GM18526 (cell line): Measurements from ENCODE around the gene MT1H.

Source experiments
- POLR2A ChIP-seq: IDR thresholded peaks from 3 replicates; pipeline ENCODE4 v1.6.1; 2011; ENCODE audit not compliant: insufficient read length; ENCODE audit errors: extremely low read depth

Gene MT1H

DNA sequence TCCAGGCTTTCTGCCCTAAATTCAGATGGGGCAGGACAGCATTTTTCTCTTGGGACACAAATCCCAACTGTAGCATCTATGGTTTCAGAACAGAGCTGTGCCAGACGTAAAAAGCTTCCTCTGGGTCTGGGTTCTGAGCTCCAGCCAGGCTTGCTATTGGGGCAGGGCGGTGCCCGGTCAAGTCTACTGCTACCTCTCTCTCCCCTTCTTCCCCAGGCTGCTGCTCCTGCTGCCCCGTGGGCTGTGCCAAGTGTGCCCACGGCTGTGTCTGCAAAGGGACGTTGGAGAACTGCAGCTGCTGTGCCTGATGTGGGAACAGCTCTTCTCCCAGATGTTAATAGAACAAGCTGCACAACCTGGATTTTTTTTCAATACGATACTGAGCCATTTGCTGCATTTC is 36.1 kb upstream of the MT1H start:
- TF ChIP-seq POLR2A: no peak

- TF ChIP-seq POLR2A: no peak
Measured at GRCh38 chr16:56634715-56635440, 34.7 kb upstream of the MT1H start.

DNA sequence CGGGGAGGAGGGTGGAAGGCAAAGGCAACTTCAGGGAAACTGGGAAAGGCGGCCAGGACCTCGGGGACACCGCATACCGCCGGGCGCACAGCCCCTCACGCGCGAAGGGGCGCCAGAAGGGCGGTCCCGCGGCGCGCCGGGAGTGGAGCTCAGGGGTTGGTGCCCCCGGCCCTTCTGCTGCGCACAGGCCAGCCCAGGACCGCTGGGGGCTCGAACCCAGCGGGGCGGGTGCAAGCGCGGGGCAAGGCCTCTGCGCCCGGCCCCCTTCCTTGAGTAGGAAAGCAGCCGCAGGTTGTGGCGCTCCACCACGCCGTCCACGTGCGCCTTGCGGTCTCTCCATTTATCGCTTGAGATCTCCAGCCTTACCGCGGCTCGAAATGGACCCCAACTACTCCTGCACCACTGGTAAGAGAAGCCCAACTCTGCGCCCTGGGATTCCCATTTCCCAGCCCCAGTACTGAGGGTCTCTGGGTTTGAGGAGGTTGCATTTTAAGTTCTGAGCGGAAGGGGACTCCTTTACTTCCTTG is 34.1 kb upstream of the MT1H start:
- no peak for TF ChIP-seq POLR2A

DNA sequence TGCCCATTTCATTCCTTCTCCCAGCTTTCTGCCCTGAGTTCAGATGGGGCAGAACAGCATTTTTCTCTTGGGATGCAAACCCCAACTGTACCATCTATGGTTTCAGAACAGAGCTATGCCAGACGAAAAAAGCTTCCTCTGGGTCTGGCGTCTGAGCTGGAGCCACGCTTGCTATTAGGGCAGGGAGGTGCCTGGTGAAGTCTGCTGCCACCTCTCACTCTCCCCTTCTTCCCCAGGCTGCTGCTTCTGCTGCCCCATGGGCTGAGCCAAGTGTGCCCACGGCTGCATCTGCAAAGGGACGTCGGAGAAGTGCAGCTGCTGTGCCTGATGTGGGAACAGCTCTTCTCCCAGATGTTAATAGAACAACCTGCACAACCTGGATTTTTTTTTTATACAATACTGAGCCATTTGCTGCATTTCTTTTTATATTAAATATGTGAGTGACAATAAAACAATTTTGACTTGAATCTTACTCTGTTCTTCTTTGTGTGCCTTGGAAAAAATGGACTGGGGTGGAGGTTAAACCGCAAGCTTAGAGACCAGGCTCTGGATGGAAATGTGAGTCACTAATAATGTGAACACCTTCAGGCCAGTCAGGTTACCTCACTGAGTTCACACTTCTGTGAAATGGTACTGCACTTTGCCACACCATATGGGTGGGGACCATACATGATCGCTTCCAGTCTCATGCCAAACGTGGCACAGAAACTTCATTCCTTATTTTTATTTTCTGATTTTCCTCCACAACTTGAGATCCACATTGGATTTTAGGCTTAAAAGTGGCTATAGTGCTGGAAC is 32.8 kb upstream of the MT1H start:
- no peak for TF ChIP-seq POLR2A

DNA sequence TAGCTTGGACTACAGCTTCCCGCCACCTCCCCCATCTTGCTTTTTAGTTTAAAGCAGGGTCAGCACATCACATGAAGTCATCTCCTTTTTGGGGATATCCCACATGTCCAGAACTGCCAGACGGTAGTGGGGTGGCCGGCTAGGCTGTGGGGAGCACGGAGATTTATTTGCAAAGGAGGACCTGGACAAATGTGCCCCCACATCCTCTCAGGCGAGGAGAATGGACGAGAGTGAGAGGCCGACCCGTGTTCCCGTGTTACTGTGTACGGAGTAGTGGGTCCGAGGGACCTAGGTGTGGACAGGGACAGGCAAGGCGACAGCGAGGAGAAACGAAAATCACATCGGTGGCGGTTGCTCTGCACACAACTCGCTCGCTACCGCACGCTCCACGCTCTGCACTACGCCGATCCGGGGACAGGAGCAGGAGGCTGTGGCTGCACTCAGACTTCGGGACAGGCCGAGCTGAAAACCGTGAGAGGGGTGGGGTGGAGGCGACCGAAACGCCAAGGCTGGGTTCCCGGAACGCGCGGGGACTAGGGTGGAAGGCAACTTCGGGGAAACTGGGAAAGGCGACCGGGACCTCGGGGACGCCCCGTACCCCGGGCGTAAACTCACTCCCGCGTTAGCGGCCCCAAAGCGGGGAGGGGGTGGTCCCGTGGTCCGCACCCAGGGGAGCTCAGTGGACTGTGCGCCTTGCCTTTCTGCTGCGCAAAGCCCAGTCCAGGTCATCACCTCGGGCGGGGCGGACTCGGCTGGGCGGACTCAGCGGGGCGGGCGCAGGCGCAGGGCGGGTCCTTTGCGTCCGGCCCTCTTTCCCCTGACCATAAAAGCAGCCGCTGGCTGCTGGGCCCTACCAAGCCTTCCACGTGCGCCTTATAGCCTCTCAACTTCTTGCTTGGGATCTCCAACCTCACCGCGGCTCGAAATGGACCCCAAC is 31.5 kb upstream of the MT1H start, which contains the start of gene MT1A:
TSS of gene MT1A (plus strand) at position 853 of the 937 bp plus-strand sequence. CDS start at position 926, 73 bp downstream.
- TF ChIP-seq POLR2A: no peak

DNA sequence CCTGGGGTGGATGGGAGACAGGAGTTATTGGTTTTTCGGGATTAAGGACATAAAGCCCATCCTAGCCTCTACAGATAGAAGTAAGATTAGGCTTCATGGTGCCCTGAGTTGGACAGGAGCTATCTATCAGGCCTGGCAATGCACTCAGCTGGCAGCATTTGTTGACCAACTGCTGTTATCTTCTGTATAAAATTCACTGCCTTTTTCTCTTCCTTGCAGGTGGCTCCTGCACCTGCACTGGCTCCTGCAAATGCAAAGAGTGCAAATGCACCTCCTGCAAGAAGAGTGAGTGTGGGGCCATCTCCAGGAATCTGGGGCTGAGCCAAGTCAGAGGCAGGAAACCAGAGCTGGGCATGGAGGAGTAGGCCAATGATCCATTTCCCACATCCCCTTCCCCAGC is 30.6 kb upstream of the MT1H start:
- no peak for TF ChIP-seq POLR2A

DNA sequence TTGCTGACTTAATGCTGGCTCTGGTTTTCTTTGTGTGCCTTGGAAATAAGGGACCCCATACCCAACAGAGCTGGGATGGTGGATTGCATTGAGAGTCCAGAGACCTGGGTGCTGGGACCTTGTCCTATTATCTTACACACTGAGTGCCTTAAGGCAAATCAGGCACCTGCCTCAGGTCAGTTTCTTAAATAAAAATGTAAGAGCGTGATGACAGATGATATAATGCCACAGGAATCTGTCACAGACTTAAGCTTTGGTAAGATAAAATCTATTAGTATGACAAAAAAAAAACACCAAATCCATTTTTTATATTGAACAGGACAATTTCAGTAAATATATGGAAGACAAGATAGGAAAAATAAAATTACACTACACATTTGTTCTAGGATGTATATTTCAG is 29.5 kb upstream of the MT1H start:
- TF ChIP-seq POLR2A: no peak

- no peak for TF ChIP-seq POLR2A
Measured at GRCh38 chr16:56641166-56641565, 28.4 kb upstream of the MT1H start.

- no peak for TF ChIP-seq POLR2A
Measured at GRCh38 chr16:56643080-56643778, 26.4 kb upstream of the MT1H start.

DNA sequence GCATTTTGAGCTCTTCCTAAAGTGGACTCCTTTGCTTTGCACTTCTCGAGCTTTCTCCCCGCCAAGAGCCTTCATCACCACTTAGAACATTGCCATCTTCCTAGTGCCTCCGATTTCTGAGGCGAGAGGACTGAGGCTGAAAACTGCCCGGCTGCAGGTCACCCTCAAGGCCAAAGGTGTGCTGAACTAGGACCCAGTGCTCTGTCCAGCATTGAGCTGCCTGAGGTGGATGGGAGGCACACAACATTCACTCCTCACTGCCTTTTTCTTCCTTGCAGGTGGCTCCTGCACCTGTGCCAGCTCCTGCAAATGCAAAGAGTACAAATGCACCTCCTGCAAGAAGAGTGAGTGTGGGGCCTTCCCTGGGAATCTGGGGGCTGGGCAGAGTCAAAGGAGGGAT is 25.8 kb upstream of the MT1H start:
- TF ChIP-seq POLR2A: no peak

DNA sequence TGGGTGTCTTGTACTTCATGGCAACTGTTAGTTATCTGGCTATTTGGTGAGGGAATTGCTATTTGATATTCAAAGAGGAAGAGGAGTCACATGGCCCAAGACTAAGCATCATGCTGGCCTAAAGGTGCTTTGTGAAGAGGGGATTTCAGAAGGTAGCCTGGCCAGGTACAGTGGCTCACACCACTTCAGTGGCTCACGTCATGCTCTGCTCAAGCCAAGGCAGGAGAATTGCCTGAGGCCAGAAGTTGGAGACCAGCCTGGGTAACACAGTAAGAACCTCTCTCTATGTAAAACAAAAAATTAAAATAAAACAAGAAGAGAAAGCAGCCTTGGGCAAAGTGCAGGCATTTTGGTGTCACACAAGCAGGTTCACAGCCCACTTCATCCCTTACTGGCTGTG is 24.3 kb upstream of the MT1H start:
- TF ChIP-seq POLR2A: no peak

- no peak for TF ChIP-seq POLR2A
Measured at GRCh38 chr16:56645838-56646237, 23.8 kb upstream of the MT1H start.

DNA sequence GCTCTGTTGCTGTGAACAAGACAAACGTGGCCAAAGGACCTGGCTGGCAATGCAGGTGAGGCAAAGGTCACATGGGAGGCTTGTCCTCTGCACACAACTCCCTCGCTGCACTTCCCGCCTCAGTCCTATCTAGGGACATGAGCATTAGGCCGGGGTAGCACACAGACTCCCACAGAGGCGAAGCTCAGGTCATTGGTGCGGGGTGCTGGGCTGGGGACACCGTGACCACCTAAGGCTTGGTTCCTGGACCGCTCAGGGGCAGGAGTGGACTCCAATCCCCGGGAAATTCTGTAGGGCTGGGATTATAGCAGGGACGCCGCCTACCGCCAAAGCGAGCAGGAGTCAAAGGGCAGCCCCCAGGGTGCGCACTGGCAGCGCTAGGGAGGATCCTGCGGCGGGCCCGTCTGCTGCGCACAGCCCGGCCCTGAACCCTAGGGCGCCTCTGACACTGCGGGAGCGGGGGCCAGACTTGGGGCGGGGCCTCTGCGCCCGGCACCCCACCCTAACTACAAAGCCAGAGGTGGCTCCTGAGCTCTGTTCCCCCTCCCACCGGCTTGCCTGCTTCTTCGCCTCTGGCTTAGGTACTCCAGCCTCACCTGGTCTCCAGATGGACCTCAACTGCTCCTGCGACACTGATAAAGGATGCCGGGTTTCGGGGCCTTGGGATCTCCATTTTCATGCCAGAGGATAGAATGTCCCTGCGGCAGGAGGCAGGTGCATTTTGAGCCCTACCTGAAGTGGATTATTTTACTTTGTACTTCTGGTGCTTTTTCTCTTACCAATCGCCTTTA is 21.8 kb upstream of the MT1H start:
- TF ChIP-seq POLR2A: no peak

- no peak for TF ChIP-seq POLR2A
Measured at GRCh38 chr16:56649271-56649670, 20.3 kb upstream of the MT1H start.

GRCh38 chr16:56649820-56650219 is 19.8 kb upstream of the MT1H start:
- no peak for TF ChIP-seq POLR2A
